ENCODE measurements around the gene MRPL12. TPM values are rescaled to one million over a fixed set of nuclear protein-coding genes. Genes with fewer than 3 reads are reported as not detected.

Gene MRPL12
- total and polyA plus RNA-seq, 9 of the 15 experiments (the other 6 are each of a cell fraction or from before 2014, with no cell fraction given): 0.94 to 338 (median 100) TPM

DNA sequence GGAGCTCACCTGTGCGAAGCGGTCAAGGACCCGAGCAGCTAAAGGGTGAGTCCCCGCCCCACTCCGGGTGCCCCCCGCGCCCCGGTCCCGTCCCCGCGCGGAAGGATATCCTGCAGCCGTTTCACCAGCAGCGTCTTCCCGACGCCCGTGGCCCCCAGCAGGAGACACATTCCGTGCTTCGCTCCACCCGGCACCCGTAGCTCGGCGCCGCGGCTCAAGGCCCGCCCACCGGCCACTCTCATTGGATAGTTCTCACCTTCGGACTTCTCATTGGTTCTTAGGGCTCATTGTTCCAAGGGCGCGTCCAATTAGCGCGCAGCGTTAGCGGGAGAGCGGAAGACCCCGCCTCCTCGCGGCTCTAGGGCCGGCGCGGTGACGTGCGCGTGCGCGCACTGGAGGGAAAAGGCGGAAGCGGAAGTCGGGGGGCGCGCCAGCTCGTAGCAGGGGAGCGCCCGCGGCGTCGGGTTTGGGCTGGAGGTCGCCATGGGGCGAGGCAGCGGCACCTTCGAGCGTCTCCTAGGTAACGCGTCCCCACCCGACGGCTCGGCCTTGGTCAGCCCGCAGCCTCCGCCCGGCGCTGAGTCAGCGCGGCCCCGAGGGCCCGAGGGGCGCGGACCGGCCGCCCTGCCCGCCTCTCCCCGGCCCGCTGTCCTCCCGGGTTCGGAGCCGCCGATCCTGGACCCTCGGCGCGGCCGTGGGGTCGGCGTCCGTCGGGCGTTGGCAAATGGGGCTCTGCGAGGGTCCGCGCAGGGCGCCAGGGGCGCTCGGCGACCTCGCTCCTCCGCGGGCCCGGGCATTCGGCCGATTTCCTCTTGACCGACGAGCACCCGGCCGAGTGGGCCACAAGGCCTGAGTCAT lies 19.4 kb upstream of the MRPL12 start, which contains the start of the genes ARL16 and HGS (continued):
- peak; percentile 68; the same call in 1 of the 2 replicates for TF ChIP-seq MYC (IDR thresholded peaks at IDR 0.05; ENCODE audit: low read depth, low read length)
- TF ChIP-seq MYC (CRISPR knock-in tag; IDR thresholded peaks at IDR 0.05; ENCODE audit: borderline replicate concordance, low read depth): no peak
- TF ChIP-seq, protein P1, sequence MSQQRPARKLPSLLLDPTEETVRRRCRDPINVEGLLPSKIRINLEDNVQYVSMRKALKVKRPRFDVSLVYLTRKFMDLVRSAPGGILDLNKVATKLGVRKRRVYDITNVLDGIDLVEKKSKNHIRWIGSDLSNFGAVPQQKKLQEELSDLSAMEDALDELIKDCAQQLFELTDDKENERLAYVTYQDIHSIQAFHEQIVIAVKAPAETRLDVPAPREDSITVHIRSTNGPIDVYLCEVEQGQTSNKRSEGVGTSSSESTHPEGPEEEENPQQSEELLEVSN (IDR thresholded peaks at IDR 0.05; ENCODE audit: borderline replicate concordance in 1 of 2, extremely low read depth in 1 of 2, insufficient read depth in 1 of 2, insufficient read length in 1 of 2, low read depth in 1 of 2, low read length in 1 of 2, poor library complexity in 1 of 2, severe bottlenecking in 1 of 2): peak in 1 of 2 experiments; percentile 63
- no peak for TF ChIP-seq E2F3 (CRISPR knock-in tag; IDR thresholded peaks at IDR 0.05)
- TF ChIP-seq ZFP36 (IDR thresholded peaks at IDR 0.05; ENCODE audit: low read depth, low read length, partially characterized antibody): no peak
- no peak for TF ChIP-seq ZNF589 (CRISPR knock-in tag; IDR thresholded peaks at IDR 0.05; ENCODE audit: low read depth)
- peak; percentile 20 for TF ChIP-seq HNRNPLL (IDR thresholded peaks at IDR 0.05; ENCODE audit: low read depth, low read length, poor library complexity, severe bottlenecking)
- TF ChIP-seq ASH1L (IDR thresholded peaks at IDR 0.05; ENCODE audit: borderline replicate concordance, low read depth, partially characterized antibody): peak; percentile 98
- TF ChIP-seq CCAR2 (IDR thresholded peaks at IDR 0.05; ENCODE audit: low read depth, low read length): no peak
- no peak for TF ChIP-seq ZNF311 (CRISPR knock-in tag; IDR thresholded peaks at IDR 0.05)
- TF ChIP-seq, protein P2, sequence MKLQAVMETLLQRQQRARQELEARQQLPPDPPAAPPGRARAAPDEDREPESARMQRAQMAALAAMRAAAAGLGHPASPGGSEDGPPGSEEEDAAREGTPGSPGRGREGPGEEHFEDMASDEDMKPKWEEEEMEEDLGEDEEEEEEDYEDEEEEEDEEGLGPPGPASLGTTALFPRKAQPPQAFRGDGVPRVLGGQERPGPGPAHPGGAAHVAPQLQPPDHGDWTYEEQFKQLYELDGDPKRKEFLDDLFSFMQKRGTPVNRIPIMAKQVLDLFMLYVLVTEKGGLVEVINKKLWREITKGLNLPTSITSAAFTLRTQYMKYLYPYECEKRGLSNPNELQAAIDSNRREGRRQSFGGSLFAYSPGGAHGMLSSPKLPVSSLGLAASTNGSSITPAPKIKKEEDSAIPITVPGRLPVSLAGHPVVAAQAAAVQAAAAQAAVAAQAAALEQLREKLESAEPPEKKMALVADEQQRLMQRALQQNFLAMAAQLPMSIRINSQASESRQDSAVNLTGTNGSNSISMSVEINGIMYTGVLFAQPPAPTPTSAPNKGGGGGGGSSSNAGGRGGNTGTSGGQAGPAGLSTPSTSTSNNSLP (IDR thresholded peaks at IDR 0.05; ENCODE audit: borderline replicate concordance, low read depth, low read length): no peak
- peak; percentile 57 for TF ChIP-seq ZFX (CRISPR knock-in tag; IDR thresholded peaks at IDR 0.05)
- peak; percentile 92 for TF ChIP-seq FOSL1 (tag; conservative IDR thresholded peaks at IDR 0.05)
- TF ChIP-seq U2AF2 (optimal IDR thresholded peaks at IDR 0.05; ENCODE audit: low read depth, low read length): no peak
- TF ChIP-seq HLTF (IDR thresholded peaks at IDR 0.05): no peak
- TF ChIP-seq ARNT (IDR thresholded peaks at IDR 0.05): no peak
- TF ChIP-seq, protein P3, sequence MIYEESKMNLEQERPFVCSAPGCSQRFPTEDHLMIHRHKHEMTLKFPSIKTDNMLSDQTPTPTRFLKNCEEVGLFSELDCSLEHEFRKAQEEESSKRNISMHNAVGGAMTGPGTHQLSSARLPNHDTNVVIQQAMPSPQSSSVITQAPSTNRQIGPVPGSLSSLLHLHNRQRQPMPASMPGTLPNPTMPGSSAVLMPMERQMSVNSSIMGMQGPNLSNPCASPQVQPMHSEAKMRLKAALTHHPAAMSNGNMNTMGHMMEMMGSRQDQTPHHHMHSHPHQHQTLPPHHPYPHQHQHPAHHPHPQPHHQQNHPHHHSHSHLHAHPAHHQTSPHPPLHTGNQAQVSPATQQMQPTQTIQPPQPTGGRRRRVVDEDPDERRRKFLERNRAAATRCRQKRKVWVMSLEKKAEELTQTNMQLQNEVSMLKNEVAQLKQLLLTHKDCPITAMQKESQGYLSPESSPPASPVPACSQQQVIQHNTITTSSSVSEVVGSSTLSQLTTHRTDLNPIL (CRISPR knock-in tag; IDR thresholded peaks at IDR 0.05): no peak
- no peak for TF ChIP-seq RCOR1 (IDR thresholded peaks at IDR 0.05; ENCODE audit: borderline replicate concordance in 1 of 2, low read depth in 2 of 2, low read length in 2 of 2)
- no peak for TF ChIP-seq ZNF274 (IDR thresholded peaks at IDR 0.05; ENCODE audit: borderline replicate concordance, low read depth, low read length)
- TF ChIP-seq ZNF75A (CRISPR knock-in tag; IDR thresholded peaks at IDR 0.05): no peak
- TF ChIP-seq, protein P4, sequence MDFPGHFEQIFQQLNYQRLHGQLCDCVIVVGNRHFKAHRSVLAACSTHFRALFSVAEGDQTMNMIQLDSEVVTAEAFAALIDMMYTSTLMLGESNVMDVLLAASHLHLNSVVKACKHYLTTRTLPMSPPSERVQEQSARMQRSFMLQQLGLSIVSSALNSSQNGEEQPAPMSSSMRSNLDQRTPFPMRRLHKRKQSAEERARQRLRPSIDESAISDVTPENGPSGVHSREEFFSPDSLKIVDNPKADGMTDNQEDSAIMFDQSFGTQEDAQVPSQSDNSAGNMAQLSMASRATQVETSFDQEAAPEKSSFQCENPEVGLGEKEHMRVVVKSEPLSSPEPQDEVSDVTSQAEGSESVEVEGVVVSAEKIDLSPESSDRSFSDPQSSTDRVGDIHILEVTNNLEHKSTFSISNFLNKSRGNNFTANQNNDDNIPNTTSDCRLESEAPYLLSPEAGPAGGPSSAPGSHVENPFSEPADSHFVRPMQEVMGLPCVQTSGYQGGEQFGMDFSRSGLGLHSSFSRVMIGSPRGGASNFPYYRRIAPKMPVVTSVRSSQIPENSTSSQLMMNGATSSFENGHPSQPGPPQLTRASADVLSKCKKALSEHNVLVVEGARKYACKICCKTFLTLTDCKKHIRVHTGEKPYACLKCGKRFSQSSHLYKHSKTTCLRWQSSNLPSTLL (IDR thresholded peaks at IDR 0.05): no peak
